SKM-1 (cell line): ENCODE measurements around the gene SSBP3.

Experiments
- DNase-seq: peaks from one replicate; lab custom pipeline; 2025; ENCODE audit not compliant: unreplicated experiment; lab: John Stamatoyannopoulos, UW

Gene SSBP3

GRCh38 chr1:54199151-54199764, 206.9 kb downstream of the SSBP3 start:
- no peak for DNase-seq

DNA sequence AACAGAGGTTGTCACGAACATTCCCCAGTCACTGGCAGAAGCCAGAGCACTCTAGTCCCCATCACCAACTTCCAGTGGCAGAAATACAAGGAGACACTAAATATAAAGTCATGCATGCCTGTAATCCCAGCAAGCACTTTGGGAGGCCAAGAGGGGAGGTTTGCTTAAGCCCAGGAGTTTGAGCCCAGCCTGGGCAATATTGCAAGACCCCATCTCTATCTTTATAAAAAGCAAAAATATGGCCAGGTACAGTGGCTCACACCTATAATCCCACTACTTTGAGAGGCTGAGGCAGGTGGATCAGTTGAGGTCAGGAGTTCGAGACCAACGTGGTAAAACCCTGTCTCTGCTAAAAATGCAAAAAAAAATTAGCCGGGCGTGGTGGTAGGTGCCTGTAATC, 212.7 kb downstream of the SSBP3 start:
- DNase-seq, result no peak

GRCh38 chr1:54191525-54191924, 214.7 kb downstream of the SSBP3 start:
- DNase-seq, result no peak

DNA sequence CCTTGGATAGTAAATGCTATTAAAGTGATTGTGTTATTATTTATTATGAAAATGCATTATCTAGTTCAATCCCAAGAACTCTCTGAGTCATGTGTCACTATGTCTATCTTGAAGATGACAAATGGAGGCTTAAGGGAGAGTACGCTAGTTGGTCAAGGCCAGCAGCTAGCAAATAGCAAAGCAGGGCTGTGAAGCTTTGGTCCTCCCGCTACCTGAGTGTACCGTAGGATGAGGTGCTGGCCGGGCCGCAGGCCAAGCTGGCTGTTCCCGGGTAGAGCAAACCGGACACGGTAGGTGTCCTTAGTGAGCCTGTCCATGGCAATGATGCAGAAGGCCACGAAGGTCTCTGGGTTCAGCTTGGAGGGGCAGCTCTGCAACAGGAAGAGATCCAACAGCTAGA, 215.7 kb downstream of the SSBP3 start:
- no peak for DNase-seq

GRCh38 chr1:54188291-54188690, 217.9 kb downstream of the SSBP3 start:
- DNase-seq, result no peak

- DNase-seq, result no peak
Measured at GRCh38 chr1:54186056-54186455, 220.1 kb downstream of the SSBP3 start.

- no peak for DNase-seq
Measured at GRCh38 chr1:54180701-54181360, 225.4 kb downstream of the SSBP3 start.

- no peak for DNase-seq
Measured at GRCh38 chr1:54178296-54179070, 227.7 kb downstream of the SSBP3 start.

DNA sequence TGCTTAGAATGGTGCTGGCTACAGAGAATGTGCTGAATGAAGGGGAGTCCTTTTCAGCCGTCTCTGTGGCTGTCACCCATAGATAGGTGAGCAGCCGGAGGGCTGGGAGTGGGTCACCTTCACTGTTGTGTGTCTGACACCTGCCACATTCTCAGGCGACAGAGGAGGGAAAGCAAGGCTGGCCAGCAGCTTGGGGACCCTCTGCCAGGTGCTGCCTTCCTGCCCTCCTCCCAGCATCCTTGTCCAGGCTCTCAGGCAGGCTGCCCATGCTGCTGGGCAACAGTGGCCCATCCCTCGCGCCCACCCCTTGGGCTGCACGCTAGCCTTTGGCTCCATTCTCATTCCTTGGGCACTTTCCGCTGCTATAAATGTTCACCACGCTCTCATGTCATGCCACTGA, 228.5 kb downstream of the SSBP3 start:
- no peak for DNase-seq

GRCh38 chr1:54176621-54177327, 229.4 kb downstream of the SSBP3 start:
- no peak for DNase-seq
